Panc1 (cell line): ENCODE data around the gene DLGAP1. TPM values are rescaled to one million over a fixed set of nuclear protein-coding genes. Genes with fewer than 3 reads are reported as not detected.

Source experiments
- ATAC-seq: fragments of 200-7000 bp; cut with Tn5 transposase; 2 replicates; pipeline ENCODE4 v1.9.1; 2020; ENCODE audit warnings: mild to moderate bottlenecking, moderate library complexity
- BruUV-seq: library from RNA; stranded (reverse); fragments of 400-500 nt; replicated peaks from 2 replicates; lab custom pipeline; 2021; lab: Mats Ljungman, UMichigan
- CTCF ChIA-PET: fragments of 300-600 bp; sonication (Branson Sonifier 250); formaldehyde crosslinking; loops from one replicate; lab custom pipeline; 2022; ENCODE audit warnings: antibody characterized with exemption; lab: Charles Lee
- POLR2A ChIA-PET: fragments of 300-600 bp; sonication (Branson Sonifier 250); formaldehyde crosslinking; loops from one replicate; lab custom pipeline; 2022; ENCODE audit warnings: antibody characterized with exemption; lab: Charles Lee
- DNase-seq: peaks from one replicate; pipeline ENCODE4 v3.0.0-alpha.2; 2010; ENCODE audit warnings: low read depth, low spot score
- H3K27ac ChIP-seq: 2 replicates; pipeline ENCODE4 v1.5.1; 2011; ENCODE audit warnings: mild to moderate bottlenecking, low read length, inconsistent platforms
- H3K27me3 ChIP-seq: fragments of 200-500 bp; sonication (Bioruptor generic); 2 replicates; pipeline ENCODE4 v1.6.0; 2014; ENCODE audit warnings: low read length, inconsistent platforms; ENCODE audit not compliant: control insufficient read depth, insufficient read depth
- H3K36me3 ChIP-seq: fragments of 200-500 bp; sonication (Bioruptor generic); 2 replicates; pipeline ENCODE4 v1.5.1; 2014; ENCODE audit warnings: inconsistent platforms, mild to moderate bottlenecking, low read length, moderate library complexity; ENCODE audit not compliant: control insufficient read depth, insufficient read depth
- H3K4me1 ChIP-seq: 2 replicates; pipeline ENCODE4 v1.5.1; 2011; ENCODE audit warnings: inconsistent platforms, mild to moderate bottlenecking, low read length, moderate library complexity; ENCODE audit not compliant: control insufficient read depth, insufficient read depth
- H3K4me3 ChIP-seq, 2 experiments: 2 replicates each; pipeline ENCODE4 v1.5.1; 2011 to 2012; ENCODE audit warnings: low read depth in 2 of 2, low read length in 2 of 2, mild to moderate bottlenecking in 2 of 2, inconsistent platforms in 1 of 2, moderate library complexity in 1 of 2
- H3K9me3 ChIP-seq: fragments of 200-500 bp; sonication (Bioruptor generic); 2 replicates; pipeline ENCODE4 v1.5.1; 2014; ENCODE audit warnings: low read depth, mild to moderate bottlenecking, inconsistent platforms, low read length, moderate library complexity; ENCODE audit not compliant: control insufficient read depth, insufficient read depth
- CTCF ChIP-seq: fragments of 450-650 bp; IDR thresholded peaks from 2 replicates; pipeline ENCODE4 v1.5.1; 2017; ENCODE audit warnings: mild to moderate bottlenecking
- POLR2AphosphoS5 ChIP-seq: IDR thresholded peaks from 2 replicates; pipeline ENCODE4 v1.6.1; 2012; ENCODE audit warnings: mild to moderate bottlenecking, low read depth, low read length, moderate library complexity
- REST ChIP-seq, 2 experiments: IDR thresholded peaks; 2 replicates each; pipeline ENCODE4 v1.6.1; 2011 to 2012; ENCODE audit warnings: low read depth in 2 of 2, control low read depth in 1 of 2, low read length in 1 of 2, mild to moderate bottlenecking in 1 of 2, moderate library complexity in 1 of 2; ENCODE audit not compliant: insufficient read depth in 1 of 2
- SIN3A ChIP-seq: IDR thresholded peaks from 2 replicates; pipeline ENCODE4 v1.6.1; 2012; ENCODE audit warnings: low read depth, mild to moderate bottlenecking, low read length, moderate library complexity, borderline replicate concordance; ENCODE audit not compliant: insufficient read depth
- TCF7L2 ChIP-seq: IDR thresholded peaks from 2 replicates; pipeline ENCODE4 v1.6.1; 2011; ENCODE audit warnings: mild to moderate bottlenecking, low read depth, low read length, inconsistent platforms
- in situ Hi-C: cut with HindIII; loops from 2 replicates; pipeline ENCODE4 v1.10.0; 2016; ENCODE audit warnings: low sequenced_read_pairs, low pct_unique_long_range_greater_than_20kb
- intact Hi-C: fragments of 100-400 bp; cut with micrococcal nuclease; formaldehyde crosslinking; loops from one replicate; pipeline ENCODE4 v1.10.0; 2022; ENCODE audit not compliant: unreplicated experiment
- total RNA-seq: library from RNA; stranded (reverse); gene quantifications from one replicate; pipeline ENCODE4 v1.2.1, GENCODE V29; 2021; ENCODE audit not compliant: unreplicated experiment

DLGAP1 gene
- total RNA-seq, 1 experiment from 2014 or later = 1.8 TPM

- Histone ChIP-seq H3K4me3 (no peak overlapping the region), H3K27ac (no peak overlapping the region), H3K9me3 (no peaks in the 10 kb centered on the region), H3K4me1 (no peaks in the 10 kb centered on the region), H3K27me3 (no peaks in the 10 kb centered on the region), H3K36me3 (no peaks in the 10 kb centered on the region)
- ChIA-PET POLR2A (no interaction called here), CTCF (no interaction called here)
- TF ChIP-seq POLR2AphosphoS5 = no peak
- no peak for TF ChIP-seq REST (IDR thresholded peaks at IDR 0.05; ENCODE audit: insufficient read depth in 1 of 2, low read depth in 2 of 2, low read length in 1 of 2)
- TF ChIP-seq CTCF = no peak
- TF ChIP-seq SIN3A = no peak
- TF ChIP-seq TCF7L2 = no peak
- no TSS peak for BruUV-seq
- no peak for DNase-seq
- no peak for ATAC-seq
- intact Hi-C loops = no loop called here
- in situ Hi-C loops = no loop called here
These were observed 624.5 kb downstream of the DLGAP1 start for GRCh38 chr18:3830604-3831003.

GRCh38 chr18:3827236-3827845 lies 627.8 kb downstream of the DLGAP1 start:
- intact Hi-C loops = no loop called here
- CTCF ChIA-PET = no interaction called here
- POLR2A ChIA-PET = no interaction called here
- no peak overlapping the region for H3K27ac ChIP-seq
- no peak for TF ChIP-seq CTCF
- TF ChIP-seq SIN3A = no peak
- no peak for TF ChIP-seq POLR2AphosphoS5
- TF ChIP-seq REST (IDR thresholded peaks at IDR 0.05; ENCODE audit: insufficient read depth in 1 of 2, low read depth in 2 of 2, low read length in 1 of 2) = no peak
- no peak for TF ChIP-seq TCF7L2
- no peaks in the 10 kb centered on the region for H3K9me3 ChIP-seq
- no peaks in the 10 kb centered on the region for H3K27me3 ChIP-seq
- no peaks in the 10 kb centered on the region for H3K4me1 ChIP-seq
- ATAC-seq (no peak), DNase-seq (no peak)
- no peaks in the 10 kb centered on the region for H3K36me3 ChIP-seq
- no TSS peak for BruUV-seq
- in situ Hi-C loops = no loop called here
- no peak overlapping the region for H3K4me3 ChIP-seq
